ENCODE results near the gene GRIN2C. TPM values are rescaled to one million over a fixed set of nuclear protein-coding genes. Genes with fewer than 3 reads are reported as not detected.

GRIN2C gene
- total and polyA plus RNA-seq, 4 donors: 0.03 to 1.6 (median 0.19) TPM; not detected in 1

DNA sequence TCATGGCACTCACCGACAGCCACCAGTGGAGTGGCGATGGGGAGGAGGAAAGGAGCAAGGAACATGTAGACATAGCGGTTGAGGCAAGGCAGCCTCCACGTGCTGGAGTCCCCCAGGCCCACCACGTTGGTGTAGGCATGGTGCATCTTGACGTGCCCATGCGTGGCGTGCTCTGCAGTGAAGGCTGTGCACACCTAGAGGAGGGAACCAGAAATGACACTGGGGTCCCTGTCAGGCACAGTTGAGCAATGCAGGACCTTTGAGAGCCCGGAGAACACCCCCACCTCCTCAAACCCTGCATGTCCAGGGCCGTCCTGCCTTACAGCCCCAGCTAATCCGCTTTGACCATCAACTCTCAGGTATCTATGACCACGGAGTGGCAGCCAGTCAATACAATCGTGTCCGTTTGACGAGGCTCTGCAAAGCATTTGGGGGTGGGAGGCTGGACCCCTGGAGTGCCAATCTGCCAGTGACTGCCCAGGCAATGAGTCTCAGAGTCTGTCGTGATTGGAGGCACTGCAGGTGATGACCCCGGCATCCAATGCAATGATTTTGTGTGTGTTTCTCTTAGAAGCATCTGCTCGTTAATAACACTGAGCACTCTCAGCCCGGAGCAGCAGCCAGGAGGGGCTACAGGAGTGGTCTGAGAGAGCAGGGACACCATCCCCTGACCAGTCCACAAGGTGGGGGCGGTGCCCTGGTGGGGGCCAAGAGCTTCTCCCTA is 23.0 kb upstream of the GRIN2C start:
- H3K4me3 ChIP-seq (ENCODE audit: low read length in 2 of 2): no peak overlapping the region
- intact Hi-C loops (cut with DNase I): no loop called here
- H3K9me3 ChIP-seq (ENCODE audit: control insufficient read depth, low read length): no peaks in the 10 kb centered on the region
- no peak overlapping the region for H3K27ac ChIP-seq (ENCODE audit: low read depth in 1 of 2, low read length in 2 of 2)
- DNase-seq (no peak), ATAC-seq (ENCODE audit: low FRiP score) (no peak)
- H3K27me3 ChIP-seq (ENCODE audit: control insufficient read depth in 1 of 2, insufficient read depth in 2 of 2, low read length in 1 of 2): no peaks in the 10 kb centered on the region
- H3K36me3 ChIP-seq (ENCODE audit: control insufficient read depth in 1 of 2, insufficient read depth in 2 of 2, low read length in 1 of 2): no peaks in the 10 kb centered on the region
- WGBS, 2 donors: 67% methylated on average over 20 of the region's 20 CpGs
- no peaks in the 10 kb centered on the region for H3K4me1 ChIP-seq (ENCODE audit: control insufficient read depth in 1 of 2, insufficient read depth in 2 of 2, low read length in 2 of 2)

- intact Hi-C loops (cut with DNase I): no loop called here
- Histone ChIP-seq H3K36me3 (ENCODE audit: control insufficient read depth in 1 of 2, insufficient read depth in 2 of 2, low read length in 1 of 2) (no peaks in the 10 kb centered on the region), H3K9me3 (ENCODE audit: control insufficient read depth, low read length) (no peaks in the 10 kb centered on the region), H3K27ac (ENCODE audit: low read depth in 1 of 2, low read length in 2 of 2) (no peak overlapping the region), H3K4me1 (ENCODE audit: control insufficient read depth in 1 of 2, insufficient read depth in 2 of 2, low read length in 2 of 2) (no peaks in the 10 kb centered on the region), H3K27me3 (ENCODE audit: control insufficient read depth in 1 of 2, insufficient read depth in 2 of 2, low read length in 1 of 2) (no peaks in the 10 kb centered on the region), H3K4me3 (ENCODE audit: low read length in 2 of 2) (no peak overlapping the region)
- ATAC-seq (ENCODE audit: low FRiP score) (no peak), DNase-seq (no peak)
- 51 to 52% methylated on average over 11 of the region's 11 CpGs for WGBS, 2 donors
Observed at GRCh38 chr17:74881073-74881472, 21.4 kb upstream of the GRIN2C start.

- DNase-seq (no peak), ATAC-seq (ENCODE audit: low FRiP score) (no peak)
- no peaks in the 10 kb centered on the region for H3K4me1 ChIP-seq (ENCODE audit: control insufficient read depth in 1 of 2, insufficient read depth in 2 of 2, low read length in 2 of 2)
- intact Hi-C loops (cut with DNase I): no loop called here
- no peaks in the 10 kb centered on the region for H3K27me3 ChIP-seq (ENCODE audit: control insufficient read depth in 1 of 2, insufficient read depth in 2 of 2, low read length in 1 of 2)
- no peaks in the 10 kb centered on the region for H3K9me3 ChIP-seq (ENCODE audit: control insufficient read depth, low read length)
- no peak overlapping the region for H3K27ac ChIP-seq (ENCODE audit: low read depth in 1 of 2, low read length in 2 of 2)
- H3K4me3 ChIP-seq (ENCODE audit: low read length in 2 of 2): no peak overlapping the region
- H3K36me3 ChIP-seq (ENCODE audit: control insufficient read depth in 1 of 2, insufficient read depth in 2 of 2, low read length in 1 of 2): no peaks in the 10 kb centered on the region
- WGBS, 2 donors: 84 to 86% methylated on average over 16 of the region's 16 CpGs
Observed at GRCh38 chr17:74879308-74879707, 19.6 kb upstream of the GRIN2C start.

DNA sequence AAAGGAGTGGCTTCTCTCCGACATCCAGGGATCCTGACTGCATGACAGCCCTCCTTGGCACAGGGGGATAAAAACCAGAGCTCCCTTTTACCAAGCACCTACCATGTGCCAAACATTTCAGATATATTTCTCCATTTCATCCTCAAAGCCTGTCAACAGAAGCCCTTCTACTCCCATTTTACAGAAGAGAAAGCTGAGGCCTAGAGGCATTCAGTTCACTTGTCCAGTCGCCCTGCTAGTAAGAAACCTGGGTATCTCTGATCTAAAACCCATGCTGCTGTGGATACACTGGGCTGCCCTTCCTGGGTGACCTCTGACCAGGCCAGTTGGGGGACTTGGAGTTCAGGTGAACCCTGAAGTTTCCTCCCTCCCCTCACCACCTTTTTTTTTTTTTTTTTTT is 19.0 kb upstream of the GRIN2C start:
- H3K4me1 ChIP-seq (ENCODE audit: control insufficient read depth in 1 of 2, insufficient read depth in 2 of 2, low read length in 2 of 2): no peaks in the 10 kb centered on the region
- ATAC-seq (ENCODE audit: low FRiP score) (no peak), DNase-seq (no peak)
- intact Hi-C loops (cut with DNase I): no loop called here
- H3K27ac ChIP-seq (ENCODE audit: low read depth in 1 of 2, low read length in 2 of 2): no peak overlapping the region
- WGBS, 2 donors: 84 to 88% methylated on average over 2 of the region's 2 CpGs
- no peaks in the 10 kb centered on the region for H3K36me3 ChIP-seq (ENCODE audit: control insufficient read depth in 1 of 2, insufficient read depth in 2 of 2, low read length in 1 of 2)
- H3K4me3 ChIP-seq (ENCODE audit: low read length in 2 of 2): no peak overlapping the region
- H3K9me3 ChIP-seq (ENCODE audit: control insufficient read depth, low read length): no peaks in the 10 kb centered on the region
- no peaks in the 10 kb centered on the region for H3K27me3 ChIP-seq (ENCODE audit: control insufficient read depth in 1 of 2, insufficient read depth in 2 of 2, low read length in 1 of 2)

- Histone ChIP-seq H3K27me3 (ENCODE audit: control insufficient read depth in 1 of 2, insufficient read depth in 2 of 2, low read length in 1 of 2) (no peaks in the 10 kb centered on the region), H3K27ac (ENCODE audit: low read depth in 1 of 2, low read length in 2 of 2) (no peak overlapping the region), H3K36me3 (ENCODE audit: control insufficient read depth in 1 of 2, insufficient read depth in 2 of 2, low read length in 1 of 2) (no peaks in the 10 kb centered on the region), H3K4me3 (ENCODE audit: low read length in 2 of 2) (no peak overlapping the region), H3K9me3 (ENCODE audit: control insufficient read depth, low read length) (no peaks in the 10 kb centered on the region), H3K4me1 (ENCODE audit: control insufficient read depth in 1 of 2, insufficient read depth in 2 of 2, low read length in 2 of 2) (no peaks in the 10 kb centered on the region)
- intact Hi-C loops (cut with DNase I): no loop called here
- ATAC-seq (ENCODE audit: low FRiP score) (no peak), DNase-seq (no peak)
- WGBS, 2 donors: 28 to 32% methylated on average over 19 of the region's 19 CpGs
Observed at GRCh38 chr17:74877592-74878548, 18.2 kb upstream of the GRIN2C start.

DNA sequence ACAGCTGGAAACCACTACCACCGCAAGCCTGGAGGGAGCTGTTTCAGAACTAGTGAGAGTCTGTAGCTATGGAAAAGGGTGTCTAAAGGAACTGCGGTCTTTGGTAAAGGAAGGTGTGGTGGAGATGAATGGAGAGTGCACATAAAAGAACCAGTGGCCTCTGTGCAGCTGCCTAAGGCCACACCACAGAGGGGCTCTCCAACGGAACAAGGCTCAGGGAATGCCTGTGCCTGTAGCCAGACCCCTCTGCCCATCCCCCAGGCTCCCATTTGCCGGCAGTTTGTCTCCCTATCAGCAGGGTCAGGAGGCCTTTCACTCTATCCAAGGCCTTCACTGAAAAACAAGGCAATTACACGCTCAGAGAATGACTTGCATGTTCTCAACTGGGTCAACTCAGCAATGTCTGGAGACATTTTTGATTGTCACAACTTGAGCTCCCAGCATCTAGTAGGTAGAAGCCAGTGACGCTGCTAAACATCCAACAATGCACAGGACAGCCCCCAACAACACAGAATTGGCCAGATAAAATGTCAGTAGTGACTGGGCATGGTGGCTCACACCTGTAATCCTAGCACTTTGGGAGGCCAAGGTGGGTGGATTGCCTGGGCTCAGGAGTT is 16.4 kb upstream of the GRIN2C start:
- H3K4me1 ChIP-seq (ENCODE audit: control insufficient read depth in 1 of 2, insufficient read depth in 2 of 2, low read length in 2 of 2): peaks cover 0 to 2% of the 10 kb centered on the region in 2 donors
- ATAC-seq (ENCODE audit: low FRiP score): no peak
- no peaks in the 10 kb centered on the region for H3K9me3 ChIP-seq (ENCODE audit: control insufficient read depth, low read length)
- WGBS, 2 donors: 39 to 45% methylated on average over 6 of the region's 6 CpGs
- no peaks in the 10 kb centered on the region for H3K36me3 ChIP-seq (ENCODE audit: control insufficient read depth in 1 of 2, insufficient read depth in 2 of 2, low read length in 1 of 2)
- intact Hi-C loops (cut with DNase I): no loop called here
- H3K27me3 ChIP-seq (ENCODE audit: control insufficient read depth in 1 of 2, insufficient read depth in 2 of 2, low read length in 1 of 2): no peaks in the 10 kb centered on the region
- no peak overlapping the region for H3K27ac ChIP-seq (ENCODE audit: low read depth in 1 of 2, low read length in 2 of 2)
- H3K4me3 ChIP-seq (ENCODE audit: low read length in 2 of 2): no peak overlapping the region
- no peak for DNase-seq

DNA sequence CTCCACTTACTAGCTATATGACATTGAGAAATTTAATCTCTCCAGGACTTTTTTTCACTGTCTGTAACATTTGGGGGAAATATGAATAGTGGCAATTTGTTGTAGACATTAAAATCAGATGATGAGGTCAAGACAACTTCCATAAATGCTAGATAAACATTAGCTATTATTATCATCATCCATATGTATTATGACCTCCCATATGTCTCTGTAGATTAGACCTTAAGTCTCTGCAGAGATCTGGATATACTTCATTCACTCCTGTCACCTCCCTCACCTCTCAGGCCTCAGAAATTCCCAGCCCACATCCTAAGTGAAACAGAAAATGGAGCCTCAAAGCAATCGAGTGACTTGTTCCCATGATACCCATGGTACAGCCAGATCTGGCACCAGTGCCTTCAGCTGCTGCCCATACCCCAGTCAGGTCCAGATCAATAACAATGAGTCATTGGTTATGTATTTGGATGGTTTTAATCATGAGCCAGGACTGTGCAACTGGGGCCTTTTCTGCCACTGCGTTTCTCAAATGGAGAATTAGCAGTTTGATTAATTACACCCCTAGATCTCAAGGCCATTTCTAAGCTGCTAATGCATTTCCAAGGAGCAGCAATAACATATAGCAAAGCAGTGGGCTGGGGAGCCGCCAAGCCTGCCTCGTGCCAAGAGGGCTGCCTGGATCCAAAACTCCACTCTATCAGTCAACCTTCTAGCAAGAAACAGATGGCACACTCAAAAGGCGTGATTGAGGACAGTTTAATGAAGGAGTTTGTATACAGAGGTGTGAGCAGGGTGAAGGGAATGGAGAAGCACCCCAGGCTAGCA is 15.7 kb upstream of the GRIN2C start:
- ATAC-seq (ENCODE audit: low FRiP score): no peak
- Histone ChIP-seq H3K36me3 (ENCODE audit: control insufficient read depth in 1 of 2, insufficient read depth in 2 of 2, low read length in 1 of 2) (no peaks in the 10 kb centered on the region), H3K9me3 (ENCODE audit: control insufficient read depth, low read length) (no peaks in the 10 kb centered on the region), H3K27me3 (ENCODE audit: control insufficient read depth in 1 of 2, insufficient read depth in 2 of 2, low read length in 1 of 2) (no peaks in the 10 kb centered on the region), H3K4me1 (ENCODE audit: control insufficient read depth in 1 of 2, insufficient read depth in 2 of 2, low read length in 2 of 2) (peaks cover 0 to 2% of the 10 kb centered on the region in 2 donors), H3K4me3 (ENCODE audit: low read length in 2 of 2) (no peak overlapping the region), H3K27ac (ENCODE audit: low read depth in 1 of 2, low read length in 2 of 2) (no peak overlapping the region)
- DNase-seq: no peak
- 18 to 20% methylated on average over 5 of the region's 5 CpGs for WGBS, 2 donors
- intact Hi-C loops (cut with DNase I): no loop called here

GRCh38 chr17:74874615-74875037 is 14.9 kb upstream of the GRIN2C start:
- ATAC-seq (ENCODE audit: low FRiP score) (no peak), DNase-seq (no peak)
- no peak overlapping the region for H3K27ac ChIP-seq (ENCODE audit: low read depth in 1 of 2, low read length in 2 of 2)
- intact Hi-C loops (cut with DNase I): no loop called here
- no peaks in the 10 kb centered on the region for H3K36me3 ChIP-seq (ENCODE audit: control insufficient read depth in 1 of 2, insufficient read depth in 2 of 2, low read length in 1 of 2)
- 96 to 100% methylated on average over 5 of the region's 5 CpGs for WGBS, 2 donors
- no peaks in the 10 kb centered on the region for H3K9me3 ChIP-seq (ENCODE audit: control insufficient read depth, low read length)
- H3K4me3 ChIP-seq (ENCODE audit: low read length in 2 of 2): no peak overlapping the region
- H3K4me1 ChIP-seq (ENCODE audit: control insufficient read depth in 1 of 2, insufficient read depth in 2 of 2, low read length in 2 of 2): peaks cover 0 to 2% of the 10 kb centered on the region in 2 donors
- H3K27me3 ChIP-seq (ENCODE audit: control insufficient read depth in 1 of 2, insufficient read depth in 2 of 2, low read length in 1 of 2): no peaks in the 10 kb centered on the region

All from aorta (tissue), 5 donors.